SU-DHL-6 (cell line): ENCODE measurements around the gene ORAI3.

Experiments
- CTCF ChIP-seq: fragments of 200-600 bp; sonication (generic); IDR thresholded peaks from one replicate; pipeline ENCODE4 v1.5.1; 2017; ENCODE audit warnings: antibody characterized with exemption, mild to moderate bottlenecking, low read length, moderate library complexity; ENCODE audit not compliant: insufficient read depth, poor library complexity, severe bottlenecking
- EZH2phosphoT487 ChIP-seq: fragments of 200-600 bp; sonication (generic), shearing (Covaris generic); conservative IDR thresholded peaks from 2 replicates; pipeline ENCODE4 v1.6.1; 2018; ENCODE audit warnings: mild to moderate bottlenecking, antibody characterized with exemption, low read length, moderate library complexity, mixed read lengths

DNA sequence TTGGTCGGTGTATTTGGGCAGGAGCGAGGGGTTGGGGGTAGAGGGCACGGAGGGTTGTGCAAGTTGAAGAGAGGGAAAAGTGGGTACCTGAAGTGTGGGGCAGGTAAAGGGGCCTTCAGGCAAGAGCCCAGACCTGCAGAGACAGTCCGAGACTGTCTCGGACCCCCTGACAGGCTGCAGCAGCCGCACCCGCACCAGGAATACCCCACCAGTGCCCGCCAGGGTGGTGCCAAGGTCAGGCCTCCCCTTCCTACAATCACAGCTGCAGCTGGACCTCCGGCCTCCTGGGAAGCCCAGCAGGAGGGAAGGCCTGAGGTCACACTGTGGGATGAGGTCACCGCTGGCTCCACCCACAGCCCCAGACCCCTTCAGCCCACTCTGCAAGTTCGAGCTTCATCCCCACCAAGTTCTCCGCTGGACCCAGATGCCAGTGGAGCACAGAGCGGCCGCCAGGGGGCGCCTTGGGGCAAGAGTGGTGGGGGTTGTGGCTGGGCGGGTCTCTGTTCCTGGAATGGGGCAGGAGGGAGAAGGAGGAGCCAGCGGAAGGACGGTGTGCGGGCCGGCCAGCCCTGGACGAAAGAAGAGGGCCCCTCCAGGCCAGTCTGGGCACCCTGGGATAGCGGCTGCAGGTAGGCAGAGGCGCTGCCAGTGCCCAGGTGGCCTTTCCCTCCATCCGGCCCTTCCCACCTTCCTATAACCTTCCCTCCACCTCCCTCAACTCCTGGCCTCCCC, 36.0 kb downstream of the ORAI3 start, which contains the start of gene HSD3B7:
- TF ChIP-seq CTCF (peak; percentile 82), EZH2phosphoT487 (no peak)
